Measurements from ENCODE around the gene MTMR1. TPM values are rescaled to one million over a fixed set of nuclear protein-coding genes. Genes with fewer than 3 reads are reported as not detected.

The MTMR1 gene
- total RNA-seq, 1 experiment from 2014 or later: 25.4 TPM

DNA sequence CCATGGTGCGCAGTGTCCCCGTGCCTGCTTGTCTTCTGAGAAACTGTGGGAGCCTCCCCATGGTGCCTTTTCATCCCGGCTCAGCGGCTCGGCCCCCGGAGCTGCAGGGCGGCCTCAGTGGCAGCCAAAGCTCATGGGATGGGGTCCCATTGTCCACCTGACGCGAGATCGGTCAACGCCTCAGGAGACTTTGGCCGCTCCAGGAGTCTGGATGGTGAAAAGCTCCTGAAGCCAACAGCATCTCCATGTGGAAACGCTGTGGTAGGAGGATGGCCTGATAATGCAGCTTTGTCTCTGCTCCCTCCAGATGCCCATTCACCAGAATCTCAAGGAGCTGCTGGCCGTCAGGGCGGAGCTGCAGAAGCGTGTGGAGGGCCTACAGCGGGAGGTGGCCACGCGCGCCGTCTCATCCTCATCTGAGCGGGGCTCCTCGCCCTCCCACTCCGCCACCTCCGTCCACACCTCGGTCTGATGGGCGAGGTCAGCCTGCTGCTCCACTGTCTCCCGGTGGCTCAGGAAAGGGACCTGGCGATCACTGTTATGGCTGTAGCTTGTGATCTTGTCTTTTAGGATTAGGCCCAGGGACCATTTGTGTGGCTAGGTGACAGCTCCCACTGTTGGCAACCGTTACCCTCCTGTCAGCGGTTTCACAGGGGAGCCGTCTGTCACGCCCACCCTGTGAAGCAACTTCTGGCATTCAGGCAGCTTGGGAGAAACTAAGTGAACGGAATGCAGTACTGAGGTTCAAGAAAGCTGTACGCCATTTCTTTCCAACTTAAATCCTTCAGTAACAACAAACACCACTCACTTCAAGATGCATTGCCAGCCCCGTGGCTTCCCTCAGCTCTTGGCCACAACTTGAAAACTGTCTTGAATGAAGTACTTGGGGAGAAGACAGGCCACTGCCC, 69.3 kb downstream of the MTMR1 start:
- Mint-ChIP-seq H3K27ac (ENCODE audit: unreplicated experiment) (no peak overlapping the region), H3K36me3 (ENCODE audit: insufficient read depth, unreplicated experiment) (peaks cover 21% of the 10 kb centered on the region), H3K9me3 (ENCODE audit: unreplicated experiment) (no peaks in the 10 kb centered on the region), H3K4me1 (ENCODE audit: low read depth, unreplicated experiment) (no peaks in the 10 kb centered on the region), H3K27me3 (ENCODE audit: insufficient read depth, unreplicated experiment) (no peaks in the 10 kb centered on the region), H3K4me3 (ENCODE audit: unreplicated experiment) (no peak overlapping the region)
- Histone ChIP-seq H3K4me3 (ENCODE audit: low read depth, low read length) (no peak overlapping the region), H3K9me3 (no peaks in the 10 kb centered on the region), H3K4me1 (no peaks in the 10 kb centered on the region), H3K27me3 (replicated peaks; ENCODE audit: control insufficient read depth, insufficient read depth, low read length) (no peaks in the 10 kb centered on the region), H3K36me3 (ENCODE audit: control insufficient read depth, insufficient read depth, low read length) (no peaks in the 10 kb centered on the region)
- no peak for TF ChIP-seq CTCF (IDR thresholded peaks at IDR 0.05; ENCODE audit: insufficient read depth in 1 of 2, low read depth in 1 of 2, low read length in 1 of 2, severe bottlenecking in 1 of 2, unreplicated experiment in 1 of 2)
- BruUV-seq (replicated peaks): no TSS peak
- ChIA-PET CTCF (no interaction called here), POLR2A (no interaction called here)
- no peak for DNase-seq
- intact Hi-C loops (cut with micrococcal nuclease; ENCODE audit: unreplicated experiment): no loop called here

GRCh38 chrX:150763303-150763797, 70.2 kb downstream of the MTMR1 start:
- BruUV-seq (replicated peaks): no TSS peak
- no peak for DNase-seq
- H3K9me3 Mint-ChIP-seq (ENCODE audit: unreplicated experiment): no peaks in the 10 kb centered on the region

DNA sequence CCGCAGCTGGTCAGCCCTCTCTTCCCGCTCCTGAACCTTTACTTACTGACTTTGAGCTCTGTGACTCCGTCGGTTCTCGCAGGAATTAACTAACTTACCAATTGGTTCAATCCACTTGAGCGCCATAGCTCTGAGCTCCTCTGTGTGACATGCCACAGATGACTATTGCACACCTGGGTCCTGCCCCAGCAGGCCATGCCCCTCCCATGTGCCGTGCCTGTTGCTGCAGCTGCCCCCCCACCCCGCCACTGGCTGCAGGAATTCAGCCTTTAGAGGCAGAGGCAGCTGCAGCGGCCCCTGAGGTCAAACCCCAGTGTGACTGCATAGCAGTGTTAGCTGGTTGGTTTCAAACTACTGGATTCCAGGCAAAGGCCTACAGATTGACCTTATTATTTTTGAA, 70.6 kb downstream of the MTMR1 start:
- Mint-ChIP-seq H3K27me3 (ENCODE audit: insufficient read depth, unreplicated experiment) (no peaks in the 10 kb centered on the region), H3K4me3 (ENCODE audit: unreplicated experiment) (no peak overlapping the region), H3K27ac (ENCODE audit: unreplicated experiment) (no peak overlapping the region), H3K36me3 (ENCODE audit: insufficient read depth, unreplicated experiment) (peaks cover 21% of the 10 kb centered on the region), H3K4me1 (ENCODE audit: low read depth, unreplicated experiment) (no peaks in the 10 kb centered on the region), H3K9me3 (ENCODE audit: unreplicated experiment) (no peaks in the 10 kb centered on the region)
- intact Hi-C loops (cut with micrococcal nuclease; ENCODE audit: unreplicated experiment): no loop called here
- no TSS peak for BruUV-seq (replicated peaks)
- H3K9me3 ChIP-seq: no peaks in the 10 kb centered on the region
- H3K4me3 ChIP-seq (ENCODE audit: low read depth, low read length): no peak overlapping the region
- no peak for TF ChIP-seq CTCF (IDR thresholded peaks at IDR 0.05; ENCODE audit: insufficient read depth in 1 of 2, low read depth in 1 of 2, low read length in 1 of 2, severe bottlenecking in 1 of 2, unreplicated experiment in 1 of 2)
- DNase-seq: no peak
- no peaks in the 10 kb centered on the region for H3K27me3 ChIP-seq (replicated peaks; ENCODE audit: control insufficient read depth, insufficient read depth, low read length)
- ChIA-PET CTCF (interaction anchor here (1.4 kb wide), 1 partner anchor 8 kb away, joined by 5 read pairs; no protein-coding TSS in a partner anchor), POLR2A (no interaction called here)
- no peaks in the 10 kb centered on the region for H3K36me3 ChIP-seq (ENCODE audit: control insufficient read depth, insufficient read depth, low read length)
- H3K4me1 ChIP-seq: no peaks in the 10 kb centered on the region

More at GRCh38 chrX:150763303-150763797, 70.2 kb downstream of the MTMR1 start:
- CTCF ChIA-PET: interaction anchor here (1.4 kb wide), 1 partner anchor 9 kb away, joined by 5 read pairs; no protein-coding TSS in a partner anchor
- Mint-ChIP-seq H3K36me3 (ENCODE audit: insufficient read depth, unreplicated experiment) (peaks cover 21% of the 10 kb centered on the region), H3K27me3 (ENCODE audit: insufficient read depth, unreplicated experiment) (no peaks in the 10 kb centered on the region), H3K4me1 (ENCODE audit: low read depth, unreplicated experiment) (no peaks in the 10 kb centered on the region), H3K27ac (ENCODE audit: unreplicated experiment) (no peak overlapping the region), H3K4me3 (ENCODE audit: unreplicated experiment) (no peak overlapping the region)
- Histone ChIP-seq H3K4me1 (no peaks in the 10 kb centered on the region), H3K36me3 (ENCODE audit: control insufficient read depth, insufficient read depth, low read length) (no peaks in the 10 kb centered on the region), H3K27me3 (replicated peaks; ENCODE audit: control insufficient read depth, insufficient read depth, low read length) (no peaks in the 10 kb centered on the region), H3K4me3 (ENCODE audit: low read depth, low read length) (no peak overlapping the region), H3K9me3 (no peaks in the 10 kb centered on the region)
- TF ChIP-seq CTCF (IDR thresholded peaks at IDR 0.05; ENCODE audit: insufficient read depth in 1 of 2, low read depth in 1 of 2, low read length in 1 of 2, severe bottlenecking in 1 of 2, unreplicated experiment in 1 of 2): no peak
- intact Hi-C loops (cut with micrococcal nuclease; ENCODE audit: unreplicated experiment): no loop called here
- POLR2A ChIA-PET: no interaction called here
